Measurements from ENCODE around the gene LHFPL6.

Gene LHFPL6

DNA sequence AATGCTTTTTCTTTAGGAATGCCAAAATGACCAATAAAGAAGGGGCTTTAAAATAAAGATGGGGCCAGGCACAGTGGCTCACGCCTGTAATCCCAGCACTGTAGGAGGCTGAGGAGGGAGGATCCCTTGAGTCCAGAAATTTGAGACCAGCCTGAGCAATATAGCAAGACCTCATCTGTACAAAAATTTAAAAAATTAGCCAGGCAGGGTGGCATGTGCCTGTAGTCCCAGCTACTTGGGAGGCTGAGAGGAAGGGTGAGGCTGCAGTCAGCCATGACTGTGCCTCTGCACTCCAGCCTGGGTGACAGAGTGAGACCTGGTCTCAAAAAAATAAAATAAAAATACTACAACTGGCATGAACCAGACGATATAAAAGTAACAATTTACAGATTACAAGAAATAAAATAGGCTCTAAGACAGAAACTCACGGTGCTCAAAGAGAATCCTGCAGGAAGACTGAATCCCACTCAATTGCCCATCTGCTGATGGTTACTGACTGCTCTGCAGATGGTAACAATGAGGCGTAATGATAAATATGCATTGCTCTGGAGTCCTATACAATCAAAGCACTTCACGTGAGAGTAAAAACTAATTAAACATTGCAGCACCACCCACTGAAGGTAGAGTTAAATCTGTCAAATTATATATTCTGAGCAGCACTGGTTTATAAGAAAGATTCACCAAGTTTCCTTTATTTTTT is 93.2 kb downstream of the LHFPL6 start:
- no peak for DNase-seq

DNA sequence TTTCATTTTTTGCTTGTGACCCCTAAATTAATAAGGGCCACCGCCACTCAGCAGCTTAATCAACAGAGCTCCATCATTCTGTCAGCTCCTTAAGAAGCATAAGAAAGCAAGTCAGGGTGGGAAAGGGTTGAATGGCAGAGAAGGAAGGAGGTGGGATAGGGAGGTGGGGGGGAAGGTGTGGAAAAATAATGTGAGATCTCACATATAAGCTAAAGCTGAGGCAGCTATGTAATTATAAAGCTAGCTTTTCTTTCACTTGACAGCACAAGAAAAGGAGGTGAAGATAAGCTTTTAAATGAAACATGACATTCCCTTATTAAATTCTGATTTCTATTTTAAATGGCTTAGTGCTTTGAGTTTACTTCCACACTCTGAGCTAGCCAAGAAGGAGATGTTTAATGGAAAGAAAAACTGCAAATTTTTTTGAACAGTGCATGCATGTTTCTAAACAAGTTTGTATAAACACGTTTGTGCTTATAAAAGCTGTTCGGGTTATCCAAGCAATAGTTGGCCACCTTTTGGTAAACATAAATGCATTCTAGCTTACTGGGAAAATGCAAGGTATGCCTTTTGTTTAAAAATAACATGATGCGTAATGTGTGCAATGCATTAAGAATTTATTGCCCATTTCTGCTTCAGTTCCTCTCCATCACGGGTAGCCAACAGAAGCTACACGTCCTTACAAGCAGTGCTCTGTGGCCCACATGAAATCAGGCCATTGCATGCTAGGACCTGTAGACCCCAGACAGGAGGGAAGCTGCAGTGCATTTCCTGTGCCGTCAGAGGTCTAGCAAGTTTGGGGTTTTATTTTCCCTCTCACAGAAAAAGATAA is 96.2 kb downstream of the LHFPL6 start:
- no peak for DNase-seq

DNA sequence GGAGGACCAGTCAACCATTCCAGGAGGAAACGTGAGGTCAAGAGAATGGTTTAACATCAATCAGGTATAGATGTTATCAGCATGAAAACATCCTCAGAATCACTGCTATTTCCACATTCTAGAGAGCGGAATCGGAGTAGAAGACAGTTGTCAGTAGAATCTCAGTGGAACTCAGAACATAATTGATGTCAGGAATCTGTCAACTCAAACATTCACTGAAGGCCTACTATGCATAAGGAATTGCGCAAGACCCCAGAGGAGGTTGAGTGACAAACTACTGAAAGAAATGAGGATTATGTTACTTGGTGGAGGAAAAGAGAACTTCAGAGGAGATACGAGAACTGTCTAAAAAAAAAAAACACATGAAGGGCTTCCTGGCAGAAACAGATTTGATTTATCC is 97.8 kb downstream of the LHFPL6 start:
- no peak for DNase-seq

DNA sequence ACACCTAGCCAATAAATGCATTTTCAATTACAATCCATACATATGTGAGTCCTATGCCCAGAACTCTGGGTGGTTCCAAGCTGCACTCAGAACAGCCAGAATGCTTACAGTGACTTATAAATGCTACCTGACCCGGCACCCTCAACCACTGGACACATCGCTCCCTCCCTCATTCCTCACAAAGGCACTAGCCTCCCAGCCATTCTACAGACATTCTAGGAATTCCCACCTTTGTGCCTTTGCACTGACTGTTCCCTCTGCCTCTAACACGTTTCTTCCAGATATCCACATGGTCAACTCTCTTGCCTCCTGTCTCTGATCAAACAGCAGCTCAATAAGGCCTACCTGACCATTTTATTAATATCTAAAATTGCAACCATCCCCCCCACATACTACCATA is 99.9 kb downstream of the LHFPL6 start:
- no peak for DNase-seq

DNA sequence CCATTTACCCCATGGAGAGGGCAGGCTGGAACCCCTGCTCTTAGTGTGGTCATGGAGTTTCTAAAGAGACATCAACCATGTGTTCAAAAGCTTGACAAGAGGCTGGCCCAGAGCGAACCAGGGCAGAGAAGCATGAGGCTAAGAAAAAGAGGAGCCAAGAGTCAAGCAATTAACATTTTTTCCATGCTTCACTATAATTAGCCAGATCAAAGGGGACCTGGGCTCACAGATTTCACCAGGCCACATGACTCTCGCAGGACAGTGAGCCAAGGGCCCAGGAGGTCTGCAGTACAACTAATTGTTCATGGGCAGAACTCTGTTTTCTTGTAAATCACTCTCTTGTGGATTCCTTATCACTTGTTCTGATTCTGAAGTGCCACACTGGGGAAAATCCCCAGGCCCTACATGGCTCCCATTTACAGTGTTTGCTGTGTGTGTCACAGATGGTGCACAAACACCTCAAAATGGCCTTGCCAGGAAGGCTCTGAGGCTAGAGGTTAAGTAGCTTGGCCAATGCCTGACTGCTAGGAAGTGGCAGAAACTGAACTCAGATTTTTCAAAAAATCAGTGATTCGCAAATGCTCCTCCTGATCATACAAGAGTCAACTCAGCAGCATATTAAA is 101.2 kb downstream of the LHFPL6 start:
- DNase-seq = no peak

DNA sequence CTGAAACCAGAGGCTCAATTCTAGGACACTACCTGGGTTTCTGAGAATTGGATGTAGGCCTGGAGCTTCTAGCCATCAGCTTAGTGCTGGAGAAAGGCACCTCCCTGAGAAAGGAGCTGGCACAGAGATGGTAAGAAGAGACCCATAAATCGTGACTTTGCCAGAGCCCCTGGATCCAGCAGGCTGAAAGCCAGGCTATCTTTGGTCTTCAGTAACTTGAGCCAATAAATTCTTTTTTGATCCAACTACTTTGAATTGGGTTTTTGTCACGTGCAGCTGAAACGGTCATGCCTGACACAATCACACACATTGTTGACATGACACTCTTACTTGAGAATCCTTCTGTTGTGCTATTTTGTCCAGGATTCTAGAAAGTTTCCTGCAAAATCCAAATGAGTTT is 103.4 kb downstream of the LHFPL6 start:
- DNase-seq = no peak

DNA sequence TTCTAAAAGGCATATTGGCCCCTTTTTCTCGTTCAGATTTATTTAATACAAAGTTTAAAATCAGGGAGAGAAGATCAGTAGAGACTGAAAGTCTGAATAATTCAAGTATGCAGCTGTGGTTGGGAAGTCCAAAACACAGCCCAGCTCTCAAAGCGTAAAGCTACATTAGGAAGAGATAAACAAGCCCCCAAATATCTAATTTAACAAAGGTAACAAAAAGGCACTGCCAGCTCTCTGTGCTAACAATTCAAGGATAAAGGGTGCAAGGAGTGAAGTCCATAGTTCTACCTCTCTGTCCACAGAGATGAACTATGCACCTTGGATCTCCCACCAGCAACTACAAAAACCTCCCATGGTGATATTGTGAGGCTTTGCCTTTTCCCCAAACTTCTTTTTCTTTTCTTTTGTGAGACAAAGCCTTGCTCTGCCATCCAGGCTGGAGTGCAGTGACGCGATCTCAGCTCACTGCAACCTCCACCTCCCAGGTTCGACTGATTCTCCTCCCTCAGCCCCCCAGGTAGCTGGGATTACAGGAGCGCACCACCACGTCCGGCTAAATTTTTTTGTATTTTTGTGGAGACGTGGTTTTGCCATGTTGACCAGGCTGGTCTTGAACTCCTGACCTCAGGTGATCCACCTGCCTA is 104.4 kb downstream of the LHFPL6 start:
- no peak for DNase-seq

DNA sequence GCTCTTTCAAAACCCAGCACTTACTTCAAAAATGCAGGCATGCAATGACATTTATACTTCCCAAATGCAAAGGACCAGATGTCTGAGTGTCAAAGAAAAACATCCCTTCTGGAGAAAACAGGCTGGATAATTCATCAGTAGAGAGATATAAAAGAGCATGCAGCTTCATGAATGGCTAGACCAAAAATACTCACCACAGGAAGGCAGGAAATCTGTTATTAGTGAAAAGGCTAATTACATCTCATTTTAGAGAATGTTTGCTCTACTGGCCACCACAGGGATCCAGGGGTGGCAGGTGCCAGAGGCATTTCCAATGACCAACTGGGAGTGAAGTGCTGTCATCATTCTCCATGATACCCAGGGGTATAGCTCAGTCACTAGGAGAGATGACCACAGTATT is 106.5 kb downstream of the LHFPL6 start:
- DNase-seq = no peak

DNA sequence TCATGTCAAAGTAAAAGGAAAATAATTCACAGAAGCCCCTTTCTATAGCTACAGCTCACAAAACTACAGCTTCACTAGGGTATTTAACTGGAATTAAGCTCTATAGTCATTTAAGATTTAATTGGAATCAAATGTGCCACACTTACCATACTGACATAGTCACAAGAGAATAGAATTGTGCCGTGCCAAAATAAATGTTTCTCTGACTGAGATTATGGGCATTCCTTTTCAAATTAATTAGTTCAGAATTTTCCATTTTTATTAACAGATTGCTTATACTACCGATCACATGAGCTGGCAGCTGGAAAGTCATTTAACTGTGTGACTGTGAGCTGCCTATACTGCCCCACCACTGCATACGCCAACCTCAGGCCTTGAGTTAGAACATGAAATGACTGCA is 108.4 kb downstream of the LHFPL6 start:
- no peak for DNase-seq

DNA sequence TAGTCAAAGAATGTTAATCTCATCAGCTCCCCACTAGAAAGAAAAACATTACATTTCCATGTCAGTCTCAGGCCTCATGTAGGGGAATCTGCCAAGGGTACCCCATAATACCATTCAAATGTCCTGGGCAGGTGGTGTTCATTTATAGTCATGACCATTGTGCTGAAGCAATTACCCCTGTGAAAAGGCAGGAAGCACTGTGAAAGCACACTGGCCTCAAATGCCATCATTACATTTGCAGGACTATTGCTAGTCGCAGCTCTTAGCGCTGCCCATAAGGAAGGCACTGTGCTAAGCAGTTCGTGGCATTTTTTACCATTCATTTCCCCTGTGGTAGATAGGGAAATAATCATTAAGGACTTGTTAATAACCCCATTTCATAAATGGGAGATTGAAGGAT is 109.0 kb downstream of the LHFPL6 start:
- DNase-seq = no peak

DNA sequence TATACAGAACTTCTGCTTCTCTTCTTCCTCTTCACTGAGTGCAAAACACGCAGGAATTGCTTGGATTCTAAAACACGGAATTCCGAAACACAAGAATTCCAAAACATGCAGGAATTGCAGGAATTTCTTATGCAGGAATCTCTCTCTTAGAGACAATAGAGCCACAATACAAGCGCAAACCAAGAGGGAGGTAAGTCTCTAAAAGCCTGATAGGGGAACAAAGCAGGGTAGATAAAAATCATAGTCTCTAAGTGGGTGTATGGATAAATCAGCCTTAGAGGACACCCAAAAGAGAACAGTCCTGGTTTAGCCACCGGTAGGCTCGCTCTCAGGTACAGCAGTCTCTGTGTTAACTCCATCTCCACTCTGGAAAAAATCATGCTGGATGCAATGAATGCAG is 112.9 kb downstream of the LHFPL6 start:
- no peak for DNase-seq

DNA sequence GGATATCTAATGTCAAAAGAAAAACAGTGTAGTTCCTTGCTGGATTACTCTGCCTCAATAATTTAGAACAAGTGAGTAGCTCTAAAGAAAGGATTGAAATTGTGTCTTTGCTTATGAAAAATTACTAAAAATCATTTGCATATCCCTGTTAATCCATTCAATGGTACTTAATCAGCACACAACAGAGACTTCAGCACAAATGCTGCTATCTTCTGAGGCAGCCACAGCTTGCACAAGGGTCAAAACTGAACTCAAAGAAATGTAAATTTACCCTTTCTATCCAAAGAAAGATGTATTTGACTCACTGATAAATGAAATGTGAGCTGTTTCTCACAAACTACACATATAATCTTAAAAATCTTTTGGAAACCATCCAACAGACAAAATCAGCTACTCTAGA is 116.2 kb downstream of the LHFPL6 start:
- no peak for DNase-seq

DNA sequence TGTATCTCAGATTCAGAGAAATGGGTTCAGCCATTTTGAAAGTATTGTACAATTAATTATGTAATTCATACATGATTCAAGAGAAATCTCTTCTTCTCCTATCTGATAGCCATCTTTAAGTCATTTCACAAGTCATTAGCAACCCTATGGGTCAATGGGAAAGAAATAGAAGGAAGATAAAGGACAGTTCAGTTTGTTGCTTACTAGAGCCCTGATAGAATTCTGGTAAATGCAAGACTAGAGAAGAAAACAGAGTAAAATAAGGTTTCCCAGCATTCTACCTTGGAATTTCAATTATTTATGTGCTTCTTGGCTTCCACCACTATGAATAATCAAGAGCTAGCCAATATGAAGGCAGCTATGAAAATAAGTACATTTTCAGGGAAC is 117.7 kb downstream of the LHFPL6 start:
- no peak for DNase-seq

DNA sequence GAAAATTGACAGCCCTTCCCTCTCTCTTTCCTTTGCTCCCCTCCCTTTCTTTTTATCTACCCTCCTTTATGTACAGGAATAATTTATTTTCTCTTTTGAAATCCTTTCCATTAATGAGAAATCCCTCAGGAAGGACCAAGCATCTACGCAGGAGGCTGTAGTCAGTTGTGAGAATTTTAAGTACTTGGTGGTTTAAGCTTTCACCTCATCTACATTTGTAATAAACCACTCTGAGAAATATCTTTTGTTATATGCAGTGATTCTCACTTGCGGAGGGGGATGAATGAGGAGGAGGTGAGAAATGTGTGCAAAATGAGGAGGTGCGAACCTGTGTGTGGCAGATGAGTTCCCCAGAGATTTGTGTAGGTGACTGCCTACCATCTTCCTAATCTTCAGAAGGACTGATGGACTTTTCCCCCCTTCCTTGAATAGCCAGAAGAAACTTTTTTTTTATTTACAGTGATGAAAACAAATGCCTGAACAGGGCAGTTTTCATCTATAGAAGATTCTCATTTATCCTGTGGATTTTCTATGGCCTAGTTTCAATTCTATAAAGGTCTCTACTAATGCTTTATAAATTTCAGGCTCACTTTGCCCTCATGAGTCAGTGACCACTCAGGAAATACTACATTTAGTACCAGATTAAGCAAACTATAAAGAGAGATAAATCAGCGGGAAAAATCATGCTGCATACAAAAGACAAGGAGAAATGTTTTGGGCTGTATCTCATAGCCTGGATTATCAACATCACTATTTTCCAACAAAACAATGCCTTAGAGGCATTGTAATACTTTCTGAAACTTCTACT is 118.3 kb downstream of the LHFPL6 start:
- DNase-seq = no peak

DNA sequence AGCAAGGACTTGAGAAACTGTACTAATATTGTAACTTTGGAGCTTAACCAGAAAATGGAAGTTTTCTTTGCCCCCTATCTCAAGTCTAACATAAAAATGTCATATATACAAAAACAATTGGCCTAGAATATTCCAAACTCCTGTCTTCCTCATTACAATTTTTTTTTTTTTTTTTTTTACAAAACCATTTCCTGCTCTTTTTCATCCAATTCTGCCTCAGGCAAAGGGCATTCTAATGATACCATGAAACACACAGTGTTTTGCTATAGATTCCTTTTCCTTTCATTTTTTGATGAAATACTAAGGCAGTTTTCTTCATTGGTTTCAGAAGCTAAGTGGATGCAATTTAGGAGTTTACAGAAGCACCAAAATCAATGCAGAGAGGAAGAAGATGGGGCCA is 119.7 kb downstream of the LHFPL6 start:
- no peak for DNase-seq

DNA sequence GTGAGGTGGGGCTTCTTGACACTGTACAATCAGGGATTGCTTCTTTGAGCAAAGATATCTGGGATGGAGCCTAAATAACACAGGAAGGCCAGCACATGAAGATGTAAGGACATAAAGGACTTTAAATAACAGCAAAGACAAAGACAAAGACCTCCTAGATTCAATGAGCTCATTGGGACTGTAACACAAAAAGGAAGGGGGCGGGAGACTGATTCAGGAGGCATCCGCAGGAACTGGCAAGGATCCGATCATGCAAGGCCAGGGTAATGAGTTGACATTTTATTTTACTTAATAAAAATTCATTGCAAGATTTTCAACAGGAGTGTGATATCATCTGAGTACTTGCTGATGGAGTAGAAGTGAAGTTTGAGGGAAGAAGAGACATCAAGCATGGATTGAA is 121.5 kb downstream of the LHFPL6 start:
- no peak for DNase-seq

DNA sequence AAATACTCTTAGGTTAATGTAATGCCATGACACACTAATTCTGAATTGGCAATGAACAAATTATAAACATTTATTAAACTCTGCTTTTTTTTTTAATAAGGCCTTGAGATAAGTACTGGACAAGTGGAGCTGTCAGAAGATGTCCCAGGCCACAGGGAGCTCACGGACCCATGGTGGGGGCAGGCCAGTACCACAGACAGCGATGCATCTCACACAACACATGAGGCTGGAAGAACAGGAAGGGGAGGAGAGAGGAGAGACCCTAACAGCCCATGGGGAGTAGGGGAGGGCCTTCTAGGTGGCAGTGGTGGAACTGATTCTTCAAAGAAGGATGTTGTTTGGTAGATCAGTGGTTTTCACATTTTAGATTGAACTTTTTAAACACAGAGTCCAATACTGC is 128.4 kb downstream of the LHFPL6 start:
- no peak for DNase-seq

DNA sequence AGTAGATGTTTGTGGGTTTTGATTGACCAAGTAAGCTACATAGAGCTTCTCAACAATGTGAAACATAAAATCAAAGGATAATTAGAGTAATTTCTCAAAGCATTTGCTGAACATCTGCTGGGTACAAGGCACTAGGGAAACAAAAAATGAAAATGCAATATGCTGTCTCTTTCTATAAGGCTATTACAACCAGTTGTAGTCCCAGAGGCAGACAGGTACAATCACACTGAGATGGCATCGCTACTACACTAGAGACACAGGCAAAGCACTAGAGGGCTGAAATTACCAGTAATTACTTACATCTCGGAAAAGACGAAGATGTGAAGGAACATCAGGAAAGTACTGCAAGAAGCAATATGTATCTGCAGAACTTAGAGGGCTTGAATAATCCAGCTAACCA is 133.3 kb downstream of the LHFPL6 start:
- no peak for DNase-seq

DNA sequence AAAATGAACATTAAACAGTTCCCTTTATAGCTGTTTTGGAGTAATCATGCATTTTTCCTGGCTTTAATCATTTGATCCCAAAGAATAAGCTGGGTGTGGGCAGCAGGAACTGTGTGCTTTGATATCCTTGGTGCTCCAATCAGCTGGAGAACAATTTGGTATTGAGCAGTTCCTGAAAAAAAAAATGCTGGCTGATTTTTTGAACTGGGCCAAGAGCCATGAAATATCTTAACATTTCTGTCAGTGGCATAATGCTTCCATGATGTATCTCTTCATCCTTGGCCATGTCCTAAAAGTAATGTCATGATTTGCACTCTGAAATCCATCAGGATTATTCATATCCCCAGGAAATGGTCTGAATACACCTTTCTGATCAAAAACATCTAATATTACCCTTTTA is 134.7 kb downstream of the LHFPL6 start:
- no peak for DNase-seq

DNA sequence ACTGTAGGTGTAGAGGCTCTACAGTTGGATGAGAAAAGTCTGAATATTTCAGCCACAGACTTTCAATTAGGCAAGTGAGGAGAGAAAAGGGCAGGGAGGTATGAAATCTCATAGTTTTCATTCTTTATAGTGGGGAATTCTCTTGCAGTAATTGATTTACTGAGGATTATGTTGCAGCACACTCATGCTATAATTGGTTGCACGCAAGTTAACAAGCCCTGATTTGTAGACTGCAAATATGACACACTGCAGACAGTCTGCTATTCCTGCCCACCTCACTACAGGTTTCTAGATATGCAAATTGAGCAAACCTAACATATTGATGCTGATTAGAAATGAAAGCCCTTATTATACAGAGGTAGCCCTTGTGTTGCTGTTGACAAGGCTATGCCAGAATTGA is 139.4 kb downstream of the LHFPL6 start:
- no peak for DNase-seq

DNA sequence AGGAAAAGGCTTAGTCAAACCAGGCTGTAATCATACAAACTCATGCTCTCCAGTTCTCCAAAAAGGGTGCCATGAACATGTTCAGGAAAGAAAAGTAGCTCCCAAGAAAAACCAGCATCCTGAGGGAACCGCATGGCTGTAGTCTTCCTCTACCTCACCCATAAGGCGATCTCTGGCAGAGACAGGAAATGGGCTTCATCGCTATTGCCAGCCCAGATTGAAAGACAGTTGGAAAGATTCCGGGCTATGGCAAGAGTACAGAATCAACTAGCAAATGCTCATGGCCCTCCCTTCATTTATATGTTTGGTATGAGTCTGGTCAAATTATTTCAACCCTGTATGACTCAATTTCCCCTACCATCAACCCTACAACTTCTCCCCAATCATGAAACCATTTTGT is 140.1 kb downstream of the LHFPL6 start:
- no peak for DNase-seq

DNA sequence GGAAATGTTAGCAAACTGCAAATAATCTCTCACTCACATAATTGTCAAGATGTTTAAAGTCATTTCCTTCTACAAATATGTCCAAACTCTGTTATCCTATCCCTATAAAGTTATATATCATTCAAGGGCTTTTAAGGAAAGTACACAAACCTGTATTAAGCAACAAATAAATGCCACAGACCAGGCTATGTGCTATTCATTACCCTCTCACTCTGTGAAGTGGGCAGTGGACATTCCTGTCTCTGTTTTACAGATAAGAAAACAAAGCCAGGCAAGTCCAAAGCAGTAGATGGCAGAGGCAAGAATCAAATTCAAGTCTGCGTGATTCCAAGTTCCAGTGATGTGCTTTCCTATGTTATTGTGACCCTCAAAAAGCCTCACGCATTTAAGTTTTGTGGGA is 140.6 kb downstream of the LHFPL6 start:
- DNase-seq = no peak

DNA sequence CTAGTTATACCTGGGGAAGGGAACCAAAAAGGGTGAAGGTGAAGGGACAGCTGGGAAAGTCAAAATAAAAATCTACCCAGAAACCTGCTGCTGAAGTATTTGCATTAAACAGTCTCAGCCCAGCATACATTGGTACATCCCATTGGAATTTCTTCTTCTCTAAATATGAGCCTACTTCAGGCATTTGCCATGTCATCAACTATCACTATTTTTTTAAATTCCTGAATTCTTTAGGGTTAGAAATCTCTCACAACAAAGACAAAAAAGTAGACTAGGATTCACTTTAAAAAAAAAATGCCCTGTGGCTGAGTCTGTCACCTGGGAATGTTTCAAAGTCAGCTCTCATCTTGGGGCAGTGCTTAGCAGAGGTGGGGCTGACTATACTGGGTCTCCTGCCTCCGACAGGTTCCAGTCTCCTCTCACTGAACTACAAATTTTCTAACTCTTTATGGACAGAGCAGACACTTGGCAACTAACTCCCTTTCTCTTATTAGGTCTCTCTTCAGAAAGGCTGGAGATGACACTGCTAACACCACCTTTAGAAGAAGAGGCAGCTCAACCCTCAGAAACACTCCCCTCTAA is 141.2 kb downstream of the LHFPL6 start:
- no peak for DNase-seq
